DMS153 treated with DMSO at 0.1 percent for 48 hours (cell line): ENCODE data around the gene CNTNAP2.
"Not testable (repeated sequence)": the region's sequence is repeated elsewhere in the genome, so short reads cannot be mapped to it uniquely, and the experiment has no call there.

Experiments used
- DNase-seq: peaks from one replicate; lab custom pipeline; 2025; ENCODE audit not compliant: unreplicated experiment; lab: John Stamatoyannopoulos, UW

The CNTNAP2 gene

DNA sequence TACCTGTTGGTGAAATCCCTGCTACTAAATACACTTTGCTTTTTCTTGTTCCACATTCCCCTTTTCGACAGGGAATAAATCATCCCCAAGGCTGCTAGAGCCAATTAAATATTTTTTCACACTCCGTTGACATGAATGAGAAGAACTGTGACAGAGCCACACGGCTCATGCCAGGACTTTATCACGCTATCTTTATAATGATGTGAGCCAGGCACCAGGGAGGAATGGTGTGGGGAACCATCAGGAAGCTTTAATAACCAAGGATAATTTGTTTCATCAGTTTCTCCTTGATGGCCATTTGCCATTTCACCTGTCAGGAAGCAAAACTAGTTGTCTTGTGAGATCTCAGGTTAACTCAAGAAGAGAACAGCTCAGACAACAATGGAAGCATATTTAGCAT is 2280.9 kb downstream of the CNTNAP2 start:
- no peak for DNase-seq

- no peak for DNase-seq
Observed at GRCh38 chr7:148397985-148398384, 2281.4 kb downstream of the CNTNAP2 start.

DNA sequence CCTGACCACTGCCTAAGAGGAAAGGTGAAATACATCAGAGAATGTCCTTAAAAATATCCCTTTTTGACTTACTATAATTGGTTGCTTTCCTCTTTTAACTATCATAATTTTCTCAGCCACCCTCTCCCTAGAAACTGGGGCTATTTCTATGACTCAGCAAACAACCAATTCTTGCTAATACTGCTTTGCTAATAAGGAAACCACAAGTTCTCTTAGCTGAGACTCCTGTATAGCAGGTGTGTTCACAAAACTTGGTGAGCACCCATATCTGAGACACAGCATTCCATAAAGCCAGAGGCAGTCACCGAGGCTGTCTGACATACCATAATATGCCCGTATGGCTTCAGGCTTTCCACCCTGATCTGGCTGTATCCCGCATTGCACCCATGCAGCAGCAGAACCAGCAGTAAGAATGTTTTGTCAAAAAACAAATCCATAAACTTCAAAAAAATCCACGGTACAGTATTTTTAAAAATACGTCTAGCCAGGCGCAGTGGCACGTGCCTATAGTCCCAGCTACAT is 2282.3 kb downstream of the CNTNAP2 start:
- DNase-seq = no peak

DNA sequence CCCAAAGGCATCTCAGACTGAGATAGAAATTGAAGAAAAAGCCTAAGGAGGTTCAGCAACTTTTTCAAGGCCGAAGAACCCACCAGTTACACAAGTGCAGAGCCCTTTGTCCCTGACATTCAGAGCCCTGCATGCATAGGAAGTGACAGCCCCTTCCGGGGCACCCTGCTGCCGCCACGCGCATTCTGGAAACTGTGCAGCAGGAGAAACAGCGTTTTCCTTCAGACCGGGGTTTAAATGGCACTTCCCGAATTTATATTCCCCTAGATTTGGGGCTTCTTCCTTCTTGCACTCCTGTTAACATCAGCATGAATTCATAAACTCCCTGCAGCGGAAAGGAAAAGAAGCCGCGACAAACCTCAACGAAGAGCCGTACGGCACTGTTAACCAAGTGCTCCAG is 2283.5 kb downstream of the CNTNAP2 start:
- DNase-seq = no peak

DNA sequence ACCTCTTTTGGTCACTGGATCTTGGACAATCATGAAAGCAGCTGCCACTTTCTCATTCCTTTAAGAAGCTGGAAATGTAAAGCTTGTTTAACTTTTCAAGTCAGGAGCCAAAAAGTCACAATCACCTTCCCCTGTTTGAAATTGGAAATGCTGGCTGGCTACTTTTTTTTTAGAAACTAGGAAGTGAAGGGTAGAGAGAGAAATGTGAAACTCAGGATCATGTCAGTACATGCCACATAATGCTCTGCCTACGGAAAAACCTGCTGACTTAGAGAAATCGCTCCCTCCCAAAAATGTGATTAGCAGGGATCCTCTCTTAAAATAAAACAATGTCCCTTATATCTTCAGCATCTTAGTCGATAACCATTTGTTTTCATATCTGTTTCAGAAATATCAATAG is 2285.6 kb downstream of the CNTNAP2 start:
- no peak for DNase-seq

GRCh38 chr7:148403466-148403993 is 2286.9 kb downstream of the CNTNAP2 start:
- no peak for DNase-seq

- no peak for DNase-seq
Observed at GRCh38 chr7:148408307-148408706, 2291.7 kb downstream of the CNTNAP2 start.

GRCh38 chr7:148410905-148411304 is 2294.3 kb downstream of the CNTNAP2 start:
- DNase-seq = no peak

- DNase-seq = no peak
Observed at GRCh38 chr7:148412691-148413090, 2296.1 kb downstream of the CNTNAP2 start.

DNA sequence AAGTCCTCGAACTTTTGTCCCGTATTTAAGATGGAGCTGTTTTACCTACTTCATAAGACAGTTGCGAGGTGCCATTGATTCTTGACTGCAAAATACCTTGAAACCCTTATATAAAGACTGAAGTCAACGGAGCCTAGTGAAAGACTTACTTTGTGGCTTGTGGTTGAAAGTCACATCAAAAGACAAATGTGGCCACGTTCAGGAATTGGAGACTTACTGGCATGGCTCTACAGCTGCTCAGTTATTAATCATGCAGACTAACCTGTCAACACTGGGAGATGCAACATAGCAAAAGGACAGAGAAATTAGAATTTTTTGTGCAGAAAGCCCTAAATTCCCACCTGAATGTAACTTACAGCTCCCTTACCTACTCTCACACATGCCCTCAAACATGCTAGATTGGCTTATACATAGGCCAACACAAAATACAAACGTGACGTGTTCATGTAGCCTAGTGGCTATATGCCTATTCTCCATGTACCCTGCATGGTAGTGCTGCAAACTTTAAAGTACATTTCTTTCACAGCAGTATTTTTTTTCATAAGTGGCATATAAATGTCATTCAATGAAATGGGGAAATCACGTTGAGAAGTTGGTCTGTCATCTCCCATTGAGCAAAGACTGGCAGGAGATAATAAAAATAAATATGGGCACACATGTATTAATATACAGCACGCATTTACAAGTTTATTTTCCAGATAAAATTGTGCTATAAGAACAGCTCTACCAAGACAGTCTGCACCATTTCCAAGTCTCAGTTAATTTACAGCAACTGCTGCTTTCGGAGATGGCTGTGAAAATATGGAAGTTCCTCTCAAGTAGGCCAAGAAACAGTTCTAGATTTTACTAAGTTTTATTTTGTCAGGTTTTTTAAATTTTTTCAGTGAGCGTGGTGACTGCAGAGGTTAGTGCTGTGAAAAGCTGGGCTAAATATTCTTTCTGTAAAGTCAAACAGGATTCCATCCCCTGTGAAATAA is 2303.5 kb downstream of the CNTNAP2 start:
- DNase-seq = no peak

GRCh38 chr7:148422030-148422429 is 2305.4 kb downstream of the CNTNAP2 start:
- DNase-seq = no peak

DNA sequence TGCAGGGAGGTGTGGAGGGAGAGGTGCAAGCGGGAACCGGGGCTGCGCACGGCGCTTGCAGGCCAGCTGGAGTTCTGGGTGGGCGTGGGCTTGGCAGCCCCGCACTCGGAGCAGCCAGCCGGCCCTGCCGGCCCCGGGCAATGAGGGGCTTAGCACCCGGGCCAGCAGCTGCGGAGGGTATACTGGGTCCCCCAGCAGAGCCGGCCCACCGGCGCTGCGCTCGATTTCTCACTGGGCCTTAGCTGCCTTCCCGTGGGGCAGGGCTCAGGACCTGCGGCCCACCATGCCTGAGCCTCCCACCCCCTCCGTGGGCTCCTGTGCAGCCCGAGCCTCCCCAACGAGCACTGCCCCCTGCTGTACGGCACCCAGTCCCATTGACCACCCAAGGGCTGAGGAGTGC is 2309.8 kb downstream of the CNTNAP2 start:
- DNase-seq = not testable (repeated sequence)

DNA sequence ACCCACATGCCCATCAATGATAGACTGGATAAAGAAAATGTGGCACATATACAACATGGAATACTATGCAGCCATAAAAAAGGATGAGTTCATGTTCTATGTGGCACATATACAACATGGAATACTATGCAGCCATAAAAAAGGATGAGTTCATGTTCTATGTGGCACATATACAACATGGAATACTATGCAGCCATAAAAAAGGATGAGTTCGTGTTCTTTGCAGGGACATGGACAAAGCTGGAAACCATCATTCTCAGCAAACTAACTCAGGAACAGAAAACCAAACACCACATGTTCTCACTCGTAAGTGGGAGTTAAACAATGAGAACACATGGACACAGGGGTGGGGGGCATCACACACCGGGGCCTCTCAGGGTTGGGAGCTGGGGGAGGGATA is 2314.1 kb downstream of the CNTNAP2 start:
- DNase-seq = not testable (repeated sequence)

DNA sequence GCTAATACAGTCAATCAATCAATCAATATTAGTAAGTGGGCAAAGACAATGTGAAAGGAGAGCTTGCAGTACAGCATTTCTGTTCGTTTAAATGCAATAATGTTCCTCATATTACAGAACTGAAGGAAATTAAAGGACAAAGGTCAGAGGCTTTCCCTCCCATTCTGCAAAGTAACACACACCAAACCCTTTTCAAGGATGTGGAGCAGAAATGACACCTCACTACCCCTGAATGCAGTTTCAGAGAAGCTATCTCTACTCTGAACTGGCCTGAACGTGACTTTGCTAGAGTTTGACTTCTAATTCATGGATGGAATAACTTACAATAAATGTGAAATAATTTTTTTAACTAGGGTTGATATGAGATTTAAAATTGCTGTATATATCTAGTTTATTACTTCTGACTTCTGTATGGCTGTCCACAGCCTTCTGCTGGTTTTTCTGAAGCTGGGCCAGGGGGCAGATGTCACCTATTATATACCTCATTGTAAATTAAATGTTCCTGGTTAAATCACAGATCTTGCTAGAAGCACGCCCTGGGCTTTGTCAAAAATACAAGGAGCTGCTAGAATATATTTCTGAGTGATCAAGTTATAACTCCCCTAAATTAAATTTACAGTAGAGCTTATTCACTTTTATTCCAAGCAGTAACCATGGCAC is 2317.1 kb downstream of the CNTNAP2 start:
- DNase-seq = no peak

- no peak for DNase-seq
Observed at GRCh38 chr7:148434181-148434757, 2317.7 kb downstream of the CNTNAP2 start.

DNA sequence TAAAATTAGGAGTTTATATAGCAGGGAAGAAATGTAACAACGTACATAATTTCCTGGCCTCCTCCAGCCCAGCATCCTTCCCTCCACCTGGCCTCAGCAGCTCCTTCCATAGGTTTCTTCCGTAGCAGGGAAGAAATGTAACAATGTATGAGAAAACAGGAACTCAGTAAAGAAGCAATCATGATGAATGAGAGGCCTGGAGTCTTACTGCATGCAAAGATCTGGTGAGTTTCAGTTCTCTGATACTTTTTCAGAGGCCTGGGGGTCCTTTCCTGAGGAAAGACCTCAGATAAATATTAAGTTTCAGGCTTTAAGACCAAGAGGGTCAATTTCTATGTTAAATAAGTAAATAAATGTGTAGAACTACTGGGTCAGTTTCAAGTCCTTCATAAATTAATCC is 2318.3 kb downstream of the CNTNAP2 start:
- DNase-seq = no peak

GRCh38 chr7:148435715-148436114 is 2319.1 kb downstream of the CNTNAP2 start:
- no peak for DNase-seq

GRCh38 chr7:148436135-148436534 is 2319.5 kb downstream of the CNTNAP2 start:
- DNase-seq = no peak

GRCh38 chr7:148436571-148436970 is 2320.0 kb downstream of the CNTNAP2 start:
- DNase-seq = no peak

GRCh38 chr7:148437043-148437442 is 2320.4 kb downstream of the CNTNAP2 start:
- no peak for DNase-seq

GRCh38 chr7:148442141-148442655 is 2325.6 kb downstream of the CNTNAP2 start:
- no peak for DNase-seq
